K562 (cell line): ENCODE results near the gene SLC37A4. TPM values are rescaled to one million over a fixed set of nuclear protein-coding genes. Genes with fewer than 3 reads are reported as not detected.

Source experiments
- ATF6 ChIP-seq: sonication (generic); formaldehyde crosslinking; IDR thresholded peaks from 2 replicates; pipeline ENCODE4 v1.4.0; 2020; ENCODE audit warnings: mild to moderate bottlenecking, missing genetic modification reagents
- BRD9 ChIP-seq: fragments of 450-650 bp; IDR thresholded peaks from 2 replicates; pipeline ENCODE4 v1.6.1; 2018; ENCODE audit warnings: low read depth; ENCODE audit not compliant: partially characterized antibody
- DEAF1 ChIP-seq: fragments of 450-650 bp; formaldehyde crosslinking; IDR thresholded peaks from 2 replicates; pipeline ENCODE4 v1.4.0; 2020; ENCODE audit warnings: mild to moderate bottlenecking, moderate library complexity
- KLF13 ChIP-seq: fragments of 450-650 bp; IDR thresholded peaks from 2 replicates; pipeline ENCODE4 v1.6.1; 2016; ENCODE audit warnings: missing genetic modification characterization, low read depth, mild to moderate bottlenecking, missing compliant biosample characterization, moderate library complexity, borderline replicate concordance
- LCOR ChIP-seq: sonication (generic); formaldehyde crosslinking; IDR thresholded peaks from 2 replicates; pipeline ENCODE4 v1.8.0; 2022; ENCODE audit warnings: mild to moderate bottlenecking, missing genetic modification reagents
- MBD1 ChIP-seq: fragments of 250-450 bp; sonication (Bioruptor Pico); IDR thresholded peaks from 2 replicates; pipeline ENCODE4 v1.8.0; 2022; ENCODE audit warnings: inconsistent platforms
- SOX6 ChIP-seq: fragments of 450-650 bp; IDR thresholded peaks from 2 replicates; pipeline ENCODE4 v1.6.1; 2014; ENCODE audit warnings: mild to moderate bottlenecking
- TFE3 ChIP-seq: fragments of 450-650 bp; formaldehyde crosslinking; IDR thresholded peaks from 2 replicates; pipeline ENCODE4 v1.4.0; 2020; ENCODE audit warnings: mild to moderate bottlenecking, mixed read lengths
- XRCC3 ChIP-seq: fragments of 450-650 bp; IDR thresholded peaks from 2 replicates; pipeline ENCODE4 v1.6.1; 2017; ENCODE audit warnings: mild to moderate bottlenecking, moderate library complexity
- ZNF668 ChIP-seq: fragments of 250-450 bp; sonication (Bioruptor Pico); IDR thresholded peaks from 2 replicates; pipeline ENCODE4 v1.8.0; 2022; ENCODE audit warnings: mild to moderate bottlenecking, inconsistent platforms
- ZNF695 ChIP-seq: fragments of 450-650 bp; formaldehyde crosslinking; IDR thresholded peaks from 2 replicates; pipeline ENCODE4 v1.4.0; 2020; ENCODE audit warnings: mild to moderate bottlenecking, moderate library complexity
- polyA plus RNA-seq, 8 experiments: library from polyadenylated mRNA; depleted of rRNA in 4 of 8; stranded (reverse) in 5 of 8; unstranded in 3 of 8; fragments of >200 nt; fragmentation: Nextera tagmentation in 2 of 8; fragmentation: Illumina TruSeq in 1 of 8; extraction: Ambion mirVana in 2 of 8; extraction: Trizol in 1 of 8; gene quantifications; 2 replicates each; pipeline versions ENCODE4 v1.2.1 to v1.2.3, GENCODE V29; 2011 to 2014; ENCODE audit warnings: inconsistent platforms in 1 of 8, missing spikeins in 1 of 8
- total RNA-seq, 7 experiments: library from RNA; depleted of rRNA in 6 of 7; stranded (reverse); fragments of >200 nt in 6 of 7; fragmentation: Illumina TruSeq in 2 of 7; extraction: Trizol in 2 of 7; gene quantifications; 2 replicates each; pipeline versions ENCODE4 v1.2.1 to v1.2.3, GENCODE V29; 2011 to 2021; ENCODE audit warnings: low replicate concordance in 1 of 7
- TF ChIP-seq, protein P1 (sequence below): fragments of 250-450 bp; sonication (Bioruptor Pico); IDR thresholded peaks from 2 replicates; pipeline ENCODE4 v1.5.1; 2021; ENCODE audit warnings: mild to moderate bottlenecking
- TF ChIP-seq, protein P2 (sequence below): fragments of 250-450 bp; sonication (Bioruptor Pico); IDR thresholded peaks from 2 replicates; pipeline ENCODE4 v1.5.0; 2021
- TF ChIP-seq, protein P3 (sequence below): fragments of 450-650 bp; IDR thresholded peaks from 2 replicates; pipeline ENCODE4 v1.6.1; 2016; ENCODE audit warnings: mild to moderate bottlenecking

The SLC37A4 gene
- total and polyA plus RNA-seq, 9 of the 15 experiments (the other 6 are each of a cell fraction or from before 2014, with no cell fraction given) = 24.7 to 73.9 (median 40.7) TPM

DNA sequence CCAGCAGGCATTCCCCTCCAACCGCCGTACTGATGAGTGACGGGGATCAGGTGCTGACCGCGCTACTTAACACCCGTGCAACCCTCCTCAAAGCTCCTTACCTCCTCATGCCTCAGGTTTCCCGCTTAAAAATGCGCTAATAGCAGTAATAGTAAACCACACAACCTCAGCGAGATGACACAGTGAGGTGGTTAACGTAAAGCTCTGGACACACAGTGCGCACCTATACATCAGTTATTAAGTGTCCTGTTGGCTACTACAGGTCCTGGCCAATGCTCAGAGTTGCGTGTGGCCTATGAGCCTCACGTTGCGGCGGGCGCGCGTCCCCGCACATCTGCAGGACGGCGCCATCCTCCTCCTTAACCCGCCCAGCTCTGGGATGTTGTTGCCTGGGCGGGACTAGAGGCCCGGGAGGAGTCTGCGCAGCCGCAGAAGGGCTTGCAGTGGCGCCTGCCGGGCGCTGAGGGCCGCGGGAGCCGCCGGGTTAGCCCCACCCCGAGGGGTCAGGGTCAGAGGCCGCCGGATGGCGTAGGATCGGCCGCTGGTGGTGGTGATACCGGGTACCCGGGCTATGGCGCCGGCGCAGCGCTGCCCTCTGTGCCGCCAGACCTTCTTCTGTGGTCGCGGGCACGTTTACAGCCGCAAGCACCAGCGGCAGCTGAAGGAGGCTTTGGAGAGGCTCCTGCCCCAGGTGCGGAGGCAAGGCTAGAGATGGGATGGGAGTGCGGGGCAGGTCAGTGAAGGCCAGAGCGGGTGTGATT is 32.9 kb downstream of the SLC37A4 start, which contains the start of gene CENATAC (continued):
- TF ChIP-seq, protein P1, sequence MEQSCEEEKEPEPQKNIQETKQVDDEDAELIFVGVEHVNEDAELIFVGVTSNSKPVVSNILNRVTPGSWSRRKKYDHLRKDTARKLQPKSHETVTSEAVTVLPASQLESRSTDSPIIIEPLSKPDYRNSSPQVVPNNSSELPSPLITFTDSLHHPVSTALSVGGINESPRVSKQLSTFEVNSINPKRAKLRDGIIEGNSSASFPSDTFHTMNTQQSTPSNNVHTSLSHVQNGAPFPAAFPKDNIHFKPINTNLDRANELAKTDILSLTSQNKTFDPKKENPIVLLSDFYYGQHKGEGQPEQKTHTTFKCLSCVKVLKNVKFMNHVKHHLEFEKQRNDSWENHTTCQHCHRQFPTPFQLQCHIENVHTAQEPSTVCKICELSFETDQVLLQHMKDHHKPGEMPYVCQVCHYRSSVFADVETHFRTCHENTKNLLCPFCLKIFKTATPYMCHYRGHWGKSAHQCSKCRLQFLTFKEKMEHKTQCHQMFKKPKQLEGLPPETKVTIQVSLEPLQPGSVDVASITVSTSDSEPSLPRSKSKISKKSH (CRISPR knock-in tag) = no peak
- TF ChIP-seq XRCC3 (no peak), KLF13 (tag) (no peak), ZNF695 (CRISPR knock-in tag) (no peak), BRD9 (no peak), MBD1 (no peak), ATF6 (CRISPR knock-in tag) (no peak; the same call in 1 of the 2 replicates), ZNF668 (CRISPR knock-in tag) (no peak), TFE3 (CRISPR knock-in tag) (no peak), LCOR (CRISPR knock-in tag) (no peak; the same call in 1 of the 2 replicates), SOX6 (no peak), DEAF1 (CRISPR knock-in tag) (no peak)
- TF ChIP-seq, protein P2, sequence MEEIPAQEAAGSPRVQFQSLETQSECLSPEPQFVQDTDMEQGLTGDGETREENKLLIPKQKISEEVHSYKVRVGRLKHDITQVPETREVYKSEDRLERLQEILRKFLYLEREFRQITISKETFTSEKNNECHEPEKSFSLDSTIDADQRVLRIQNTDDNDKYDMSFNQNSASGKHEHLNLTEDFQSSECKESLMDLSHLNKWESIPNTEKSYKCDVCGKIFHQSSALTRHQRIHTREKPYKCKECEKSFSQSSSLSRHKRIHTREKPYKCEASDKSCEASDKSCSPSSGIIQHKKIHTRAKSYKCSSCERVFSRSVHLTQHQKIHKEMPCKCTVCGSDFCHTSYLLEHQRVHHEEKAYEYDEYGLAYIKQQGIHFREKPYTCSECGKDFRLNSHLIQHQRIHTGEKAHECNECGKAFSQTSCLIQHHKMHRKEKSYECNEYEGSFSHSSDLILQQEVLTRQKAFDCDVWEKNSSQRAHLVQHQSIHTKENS = no peak
- TF ChIP-seq, protein P3, sequence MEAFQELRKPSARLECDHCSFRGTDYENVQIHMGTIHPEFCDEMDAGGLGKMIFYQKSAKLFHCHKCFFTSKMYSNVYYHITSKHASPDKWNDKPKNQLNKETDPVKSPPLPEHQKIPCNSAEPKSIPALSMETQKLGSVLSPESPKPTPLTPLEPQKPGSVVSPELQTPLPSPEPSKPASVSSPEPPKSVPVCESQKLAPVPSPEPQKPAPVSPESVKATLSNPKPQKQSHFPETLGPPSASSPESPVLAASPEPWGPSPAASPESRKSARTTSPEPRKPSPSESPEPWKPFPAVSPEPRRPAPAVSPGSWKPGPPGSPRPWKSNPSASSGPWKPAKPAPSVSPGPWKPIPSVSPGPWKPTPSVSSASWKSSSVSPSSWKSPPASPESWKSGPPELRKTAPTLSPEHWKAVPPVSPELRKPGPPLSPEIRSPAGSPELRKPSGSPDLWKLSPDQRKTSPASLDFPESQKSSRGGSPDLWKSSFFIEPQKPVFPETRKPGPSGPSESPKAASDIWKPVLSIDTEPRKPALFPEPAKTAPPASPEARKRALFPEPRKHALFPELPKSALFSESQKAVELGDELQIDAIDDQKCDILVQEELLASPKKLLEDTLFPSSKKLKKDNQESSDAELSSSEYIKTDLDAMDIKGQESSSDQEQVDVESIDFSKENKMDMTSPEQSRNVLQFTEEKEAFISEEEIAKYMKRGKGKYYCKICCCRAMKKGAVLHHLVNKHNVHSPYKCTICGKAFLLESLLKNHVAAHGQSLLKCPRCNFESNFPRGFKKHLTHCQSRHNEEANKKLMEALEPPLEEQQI = no peak
